K562 (cell line): ENCODE measurements around the gene PTPRO. TPM values are rescaled to one million over a fixed set of nuclear protein-coding genes. Genes with fewer than 3 reads are reported as not detected.

Source experiments
- ATAC-seq: fragments of 200-7000 bp; cut with Tn5 transposase; 3 replicates; pipeline ENCODE4 v1.9.1; 2020; ENCODE audit warnings: moderate library complexity
- BruUV-seq: library from RNA; stranded (reverse); fragments of 400-500 nt; replicated peaks from 2 replicates; lab custom pipeline; 2021; lab: Mats Ljungman, UMichigan
- CTCF ChIA-PET: fragments of 300-600 bp; formaldehyde crosslinking; extraction: SDS; loops from one replicate; lab custom pipeline; 2021; ENCODE audit warnings: low intra/inter-chr PET ratio; lab: Yijun Ruan, JAX
- POLR2A ChIA-PET: fragments of 300-600, 350-650 bp; sonication (Branson Sonifier 250); formaldehyde crosslinking; extraction: SDS; loops from one replicate; lab custom pipeline; 2021; ENCODE audit warnings: antibody characterized with exemption, inconsistent platforms; lab: Yijun Ruan, JAX
- DNase-seq, 4 experiments: peaks; one replicate each; pipeline versions ENCODE4 v3.0.0 to v3.0.0-alpha.2; 2011 to 2018; ENCODE audit warnings: low spot score in 3 of 4, mixed read lengths in 3 of 4; ENCODE audit errors: extremely low read depth in 1 of 4
- FAIRE-seq: peaks from 2 replicates; lab custom pipeline; 2011; peaks lifted over from hg19 to GRCh38; lab: Jason Lieb, UNC
- H2AFZ ChIP-seq: 2 replicates; pipeline ENCODE4 v1.6.0; 2011; ENCODE audit warnings: low read depth, low read length, control low read depth, inconsistent platforms
- H3K27ac ChIP-seq: fragments of 200-600 bp; 3 replicates; pipeline ENCODE4 v1.8.0; 2011; ENCODE audit warnings: low read depth, mild to moderate bottlenecking, control low read depth, inconsistent platforms, low read length, moderate library complexity, mixed read lengths; ENCODE audit errors: extremely low read depth
- H3K27me3 ChIP-seq, 2 experiments: fragments of 300-600 bp in 1 of 2; 2 replicates in 1 of 2; 3 replicates in 1 of 2; pipeline versions ENCODE4 v1.6.0 to v1.8.0; 2011; ENCODE audit warnings: inconsistent platforms in 2 of 2, low read length in 2 of 2, mild to moderate bottlenecking in 1 of 2, mixed read lengths in 1 of 2, moderate library complexity in 1 of 2; ENCODE audit not compliant: control insufficient read depth in 2 of 2, insufficient read depth in 2 of 2
- H3K36me3 ChIP-seq: fragments of 300-600 bp; 3 replicates; pipeline ENCODE4 v1.8.0; 2011; ENCODE audit warnings: mild to moderate bottlenecking, low read length, inconsistent platforms; ENCODE audit not compliant: control insufficient read depth, insufficient read depth
- H3K4me1 ChIP-seq, 2 experiments: fragments of 200-600 bp in 1 of 2; replicated peaks in 1 of 2; 2 replicates in 1 of 2; 3 replicates in 1 of 2; pipeline versions ENCODE4 v1.5.1 to v1.8.0; 2011; ENCODE audit warnings: inconsistent platforms in 2 of 2, low read length in 2 of 2, mild to moderate bottlenecking in 1 of 2, mixed read lengths in 1 of 2, moderate library complexity in 1 of 2; ENCODE audit not compliant: control insufficient read depth in 2 of 2, insufficient read depth in 2 of 2
- H3K4me2 ChIP-seq: 2 replicates; pipeline ENCODE4 v1.6.1; 2011; ENCODE audit warnings: low read length, control low read depth, inconsistent platforms, mixed read lengths; ENCODE audit not compliant: insufficient read depth
- H3K4me3 ChIP-seq: fragments of 200-600 bp; sonication (generic), shearing (Covaris generic); 2 replicates; pipeline ENCODE4 v1.5.1; 2016; ENCODE audit warnings: control low read depth, inconsistent platforms
- H3K79me2 ChIP-seq: fragments of 200-600 bp; 3 replicates; pipeline ENCODE4 v1.8.0; 2011; ENCODE audit warnings: low read length, inconsistent platforms; ENCODE audit not compliant: control insufficient read depth, insufficient read depth
- H3K9ac ChIP-seq, 2 experiments: 2 replicates each; pipeline versions ENCODE4 v1.6.0 to v1.6.1; 2011; ENCODE audit warnings: low read depth in 2 of 2, low read length in 2 of 2, control low read depth in 1 of 2, inconsistent platforms in 1 of 2, mild to moderate bottlenecking in 1 of 2, mixed read lengths in 1 of 2; ENCODE audit not compliant: insufficient read depth in 1 of 2
- H3K9me1 ChIP-seq: one replicate; pipeline ENCODE4 v1.6.0; 2011; ENCODE audit warnings: inconsistent platforms, mild to moderate bottlenecking, low read length, moderate library complexity; ENCODE audit not compliant: control insufficient read depth, insufficient read depth
- H3K9me3 ChIP-seq: replicated peaks from 2 replicates; pipeline ENCODE4 v1.5.1; 2011; ENCODE audit warnings: low read depth, low read length, inconsistent platforms; ENCODE audit not compliant: control insufficient read depth, insufficient read depth
- H4K20me1 ChIP-seq: replicated peaks from 2 replicates; pipeline ENCODE4 v1.6.1; 2011; ENCODE audit warnings: low read length, inconsistent platforms, mixed read lengths; ENCODE audit not compliant: control insufficient read depth, insufficient read depth
- CLOCK ChIP-seq: fragments of 250-450 bp; sonication (Bioruptor Pico); IDR thresholded peaks from 2 replicates; pipeline ENCODE4 v1.4.0; 2020; ENCODE audit warnings: mild to moderate bottlenecking, moderate library complexity, borderline replicate concordance
- ETS2 ChIP-seq: IDR thresholded peaks from 2 replicates; pipeline ENCODE4 v1.6.1; 2016; ENCODE audit warnings: borderline replicate concordance, missing genetic modification characterization, mild to moderate bottlenecking, moderate library complexity, missing compliant biosample characterization; ENCODE audit not compliant: poor library complexity, severe bottlenecking
- L3MBTL2 ChIP-seq: fragments of 450-650 bp; IDR thresholded peaks from 2 replicates; pipeline ENCODE4 v1.6.1; 2016; ENCODE audit warnings: mild to moderate bottlenecking, moderate library complexity
- RNF2 ChIP-seq: sonication (generic); IDR thresholded peaks from 2 replicates; pipeline ENCODE4 v1.6.1; 2016
- SMARCC2 ChIP-seq: fragments of 450-650 bp; IDR thresholded peaks from 2 replicates; pipeline ENCODE4 v1.6.1; 2017; ENCODE audit warnings: antibody characterized with exemption, moderate library complexity, mild to moderate bottlenecking, low read depth
- SREBF2 ChIP-seq: sonication (generic); formaldehyde crosslinking; IDR thresholded peaks from 2 replicates; pipeline ENCODE4 v1.4.0; 2020; ENCODE audit warnings: mild to moderate bottlenecking, missing genetic modification reagents
- ZBTB2 ChIP-seq: fragments of 450-650 bp; IDR thresholded peaks from 2 replicates; pipeline ENCODE4 v1.6.1; 2016; ENCODE audit warnings: antibody characterized with exemption
- WGBS: fragments of 100-300 bp; shearing (Covaris generic); methylation state at CpG from one replicate; pipeline ENCODE4 v1.1.6; 2016; ENCODE audit warnings: low coverage, mixed read lengths; ENCODE audit not compliant: insufficient coverage; ENCODE audit errors: missing lambda C conversion rate; 5-methylcytosine and 5-hydroxymethylcytosine counted together
- in situ Hi-C: fragments of 300-500 bp; cut with MboI; formaldehyde crosslinking; loops from 4 replicates; pipeline ENCODE4 v1.15.0; 2018; ENCODE audit warnings: inconsistent platforms, mixed read lengths
- intact Hi-C: fragments of 100-400 bp; cut with micrococcal nuclease; formaldehyde crosslinking; loops from 2 replicates; pipeline ENCODE4 v1.14.2; 2022
- polyA plus RNA-seq, 8 experiments: library from polyadenylated mRNA; depleted of rRNA in 4 of 8; stranded (reverse) in 5 of 8; unstranded in 3 of 8; fragments of >200 nt; fragmentation: Nextera tagmentation in 2 of 8; fragmentation: Illumina TruSeq in 1 of 8; extraction: Ambion mirVana in 2 of 8; extraction: Trizol in 1 of 8; gene quantifications; 2 replicates each; pipeline versions ENCODE4 v1.2.1 to v1.2.3, GENCODE V29; 2011 to 2014; ENCODE audit warnings: inconsistent platforms in 1 of 8, missing spikeins in 1 of 8
- total RNA-seq, 7 experiments: library from RNA; depleted of rRNA in 6 of 7; stranded (reverse); fragments of >200 nt in 6 of 7; fragmentation: Illumina TruSeq in 2 of 7; extraction: Trizol in 2 of 7; gene quantifications; 2 replicates each; pipeline versions ENCODE4 v1.2.1 to v1.2.3, GENCODE V29; 2011 to 2021; ENCODE audit warnings: low replicate concordance in 1 of 7
- TF ChIP-seq, protein P1 (sequence below): fragments of 450-650 bp; IDR thresholded peaks from 2 replicates; pipeline ENCODE4 v1.6.1; 2017; ENCODE audit warnings: mild to moderate bottlenecking, moderate library complexity

The PTPRO gene
- total and polyA plus RNA-seq, 9 of the 15 experiments (the other 6 are each of a cell fraction or from before 2014, with no cell fraction given) = 0.22 TPM; not detected in 8

- no peak for TF ChIP-seq ZBTB2
- TF ChIP-seq L3MBTL2 = no peak
- TF ChIP-seq SMARCC2 = no peak
- no peak for TF ChIP-seq CLOCK (CRISPR knock-in tag)
- no peak for TF ChIP-seq SREBF2 (CRISPR knock-in tag)
Measured at GRCh38 chr12:15335959-15336358, 13.7 kb downstream of the PTPRO start (continued).

DNA sequence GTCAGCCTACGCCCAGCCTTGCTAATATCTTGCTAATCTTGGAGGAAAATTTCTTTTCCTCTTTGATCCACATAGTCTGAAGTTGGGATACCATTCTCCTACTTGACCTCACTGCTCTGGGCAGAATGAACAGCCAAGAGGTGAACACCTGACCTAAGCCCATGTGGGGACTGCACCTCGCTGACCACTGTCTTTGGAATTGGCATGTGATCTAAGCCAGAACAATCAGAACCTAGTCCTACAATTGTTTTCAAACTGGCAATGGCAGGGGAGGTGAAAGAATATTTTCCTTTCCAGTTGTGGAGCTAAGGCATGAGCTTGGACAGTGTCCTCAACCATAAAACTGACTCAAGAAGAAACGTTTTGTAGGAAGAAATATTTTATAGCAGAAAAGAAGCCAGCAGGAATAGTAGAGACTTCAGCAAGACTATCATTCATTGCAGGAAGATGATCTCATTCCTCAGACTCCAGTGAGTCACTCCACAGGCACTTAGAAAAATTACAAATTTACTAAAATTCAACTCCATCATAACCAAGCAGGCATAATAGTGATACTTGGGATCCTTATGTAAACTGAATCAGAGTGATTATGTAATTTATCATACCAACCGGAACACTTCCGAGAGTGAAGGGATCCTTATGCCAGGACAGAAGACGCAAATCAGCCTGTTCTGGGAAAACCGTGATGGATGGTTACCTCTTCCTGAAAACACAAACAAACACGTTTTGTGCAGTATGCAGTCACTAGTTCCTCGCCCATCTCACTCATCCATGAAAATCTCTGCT lies 14.7 kb downstream of the PTPRO start:
- CTCF ChIA-PET = no interaction called here
- TF ChIP-seq ETS2 (tag) (no peak), RNF2 (no peak)
- TF ChIP-seq, protein P1, sequence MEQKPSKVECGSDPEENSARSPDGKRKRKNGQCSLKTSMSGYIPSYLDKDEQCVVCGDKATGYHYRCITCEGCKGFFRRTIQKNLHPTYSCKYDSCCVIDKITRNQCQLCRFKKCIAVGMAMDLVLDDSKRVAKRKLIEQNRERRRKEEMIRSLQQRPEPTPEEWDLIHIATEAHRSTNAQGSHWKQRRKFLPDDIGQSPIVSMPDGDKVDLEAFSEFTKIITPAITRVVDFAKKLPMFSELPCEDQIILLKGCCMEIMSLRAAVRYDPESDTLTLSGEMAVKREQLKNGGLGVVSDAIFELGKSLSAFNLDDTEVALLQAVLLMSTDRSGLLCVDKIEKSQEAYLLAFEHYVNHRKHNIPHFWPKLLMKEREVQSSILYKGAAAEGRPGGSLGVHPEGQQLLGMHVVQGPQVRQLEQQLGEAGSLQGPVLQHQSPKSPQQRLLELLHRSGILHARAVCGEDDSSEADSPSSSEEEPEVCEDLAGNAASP = no peak
- TF ChIP-seq, all 486 proteins: peak for 0
- no peak overlapping the region for H3K27ac ChIP-seq
- intact Hi-C loops = no loop called here
- in situ Hi-C loops = no loop called here
- H2AFZ ChIP-seq = no peak overlapping the region
- BruUV-seq = no TSS peak
- POLR2A ChIA-PET = no interaction called here
- peaks cover 9% of the 10 kb centered on the region; the same call in 1 of the 3 replicates for H3K36me3 ChIP-seq
- H3K9me1 ChIP-seq = no peaks in the 10 kb centered on the region
- 66% methylated on average over 8 of the region's 9 CpGs for WGBS
- no peak for ATAC-seq
- no peaks in the 10 kb centered on the region for H3K4me1 ChIP-seq
- H4K20me1 ChIP-seq = no peaks in the 10 kb centered on the region
- no peak overlapping the region for H3K4me3 ChIP-seq
- H3K9ac ChIP-seq = no peak overlapping the region
- no peaks in the 10 kb centered on the region for H3K9me3 ChIP-seq
- no peak for FAIRE-seq
- H3K27me3 ChIP-seq = no peaks in the 10 kb centered on the region
- no peak for DNase-seq
- no peaks in the 10 kb centered on the region; the same call in 2 of the 3 replicates for H3K79me2 ChIP-seq
- H3K4me2 ChIP-seq = no peak overlapping the region
